ENCODE data around the gene SIGMAR1.
"Not testable (repeated sequence)": the region's sequence is repeated elsewhere in the genome, so short reads cannot be mapped to it uniquely, and the experiment has no call there.

Gene SIGMAR1

DNA sequence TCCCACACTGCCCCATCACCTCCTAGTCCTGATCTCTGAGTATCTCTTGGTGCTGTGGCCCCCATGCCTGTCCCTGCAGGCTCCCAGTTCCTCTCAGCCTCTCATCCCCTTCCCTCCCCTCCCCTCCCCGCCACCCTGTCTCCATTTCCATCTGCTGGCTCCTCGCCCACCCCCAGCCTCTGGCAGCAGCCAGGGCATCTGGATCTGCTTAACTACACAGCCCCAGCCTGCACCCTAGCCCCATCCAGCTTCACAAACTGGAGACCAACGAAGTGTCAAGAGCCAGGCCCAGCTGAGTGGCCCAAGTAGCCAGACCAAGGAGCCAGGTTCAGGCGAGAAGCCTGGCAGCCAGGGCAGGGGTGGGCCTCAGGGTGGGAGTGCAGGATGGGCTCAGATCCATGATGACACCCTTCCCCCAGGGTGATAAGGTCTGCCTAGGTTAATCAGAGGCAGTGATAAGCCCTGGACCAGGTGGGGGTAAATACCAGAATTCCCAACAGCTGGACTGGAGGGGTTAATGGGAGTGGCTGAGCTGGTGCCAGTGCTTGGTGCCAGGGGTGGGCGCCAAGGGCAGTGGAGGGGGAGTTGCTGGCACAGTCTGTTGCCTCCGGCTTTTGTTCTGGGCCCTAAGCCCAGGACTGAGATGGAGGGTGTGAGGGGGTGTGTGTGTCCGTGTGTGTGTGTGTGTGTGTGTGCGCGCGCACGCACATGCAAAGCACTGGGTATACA is 16.9 kb upstream of the SIGMAR1 start:
- no peak for DNase-seq

DNA sequence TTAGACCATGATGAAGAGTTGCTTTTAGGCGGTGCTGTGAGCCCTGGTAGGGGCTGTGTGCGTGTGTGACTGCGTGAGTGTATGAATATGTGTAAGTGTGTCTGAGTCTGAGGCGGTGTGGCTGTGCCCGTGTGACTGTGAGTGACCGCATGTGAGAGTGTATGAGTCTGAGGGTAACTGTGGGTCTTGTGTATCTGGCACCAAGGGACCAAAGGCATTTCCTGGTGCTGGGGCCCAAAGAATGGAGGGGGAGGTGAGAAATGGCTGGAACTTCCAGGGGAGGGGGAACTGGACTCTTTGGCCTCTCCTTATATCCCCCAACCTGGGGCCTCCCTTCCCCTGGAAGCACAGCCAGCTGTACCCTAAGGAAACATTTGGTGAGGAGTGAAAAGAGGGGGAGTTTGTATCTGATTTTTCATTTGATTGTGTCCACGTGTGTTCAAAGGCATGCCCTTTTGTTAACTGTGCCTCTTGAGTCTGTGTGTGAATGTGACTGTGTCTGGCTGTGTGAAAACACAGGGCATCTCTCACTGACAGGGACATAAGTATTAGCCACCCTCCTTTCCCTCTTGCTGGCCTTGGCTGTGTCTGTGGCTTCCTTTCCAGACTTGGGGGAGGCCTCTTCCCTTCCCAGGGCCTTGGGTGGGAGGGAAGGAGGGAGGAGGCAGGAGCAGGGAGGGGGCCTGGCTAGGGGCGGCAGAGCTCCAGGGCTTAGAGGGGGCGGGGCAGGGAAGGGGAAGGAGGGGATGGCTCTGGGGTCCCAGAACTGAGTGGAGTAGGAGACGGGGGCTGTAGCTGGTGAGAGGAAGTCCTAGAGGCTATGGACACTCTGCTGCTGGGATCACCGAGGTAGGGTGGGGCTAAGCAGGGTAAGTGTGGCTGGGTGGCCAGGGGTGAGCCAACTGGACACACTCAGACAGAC is 15.8 kb upstream of the SIGMAR1 start:
- DNase-seq: no peak

DNA sequence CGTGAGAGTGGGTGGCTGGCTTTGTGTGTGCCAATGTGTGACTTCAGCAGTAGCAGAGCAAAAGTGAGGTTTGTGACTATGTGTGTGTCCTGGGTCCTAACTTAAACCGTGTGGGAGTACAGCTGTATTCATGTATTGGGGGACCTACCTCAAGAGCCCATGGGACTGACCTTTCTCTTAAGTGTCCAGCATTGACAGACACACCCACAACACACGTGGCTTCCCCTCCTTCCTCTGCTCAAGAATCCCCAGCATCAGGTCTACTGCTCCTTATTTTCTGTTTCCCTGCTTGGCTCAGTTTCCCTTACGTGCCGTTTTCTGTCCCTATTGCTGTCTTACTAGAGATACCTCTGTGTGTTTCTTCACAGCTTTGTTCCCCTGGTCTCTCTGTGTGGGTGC is 15.0 kb upstream of the SIGMAR1 start:
- no peak for DNase-seq

DNA sequence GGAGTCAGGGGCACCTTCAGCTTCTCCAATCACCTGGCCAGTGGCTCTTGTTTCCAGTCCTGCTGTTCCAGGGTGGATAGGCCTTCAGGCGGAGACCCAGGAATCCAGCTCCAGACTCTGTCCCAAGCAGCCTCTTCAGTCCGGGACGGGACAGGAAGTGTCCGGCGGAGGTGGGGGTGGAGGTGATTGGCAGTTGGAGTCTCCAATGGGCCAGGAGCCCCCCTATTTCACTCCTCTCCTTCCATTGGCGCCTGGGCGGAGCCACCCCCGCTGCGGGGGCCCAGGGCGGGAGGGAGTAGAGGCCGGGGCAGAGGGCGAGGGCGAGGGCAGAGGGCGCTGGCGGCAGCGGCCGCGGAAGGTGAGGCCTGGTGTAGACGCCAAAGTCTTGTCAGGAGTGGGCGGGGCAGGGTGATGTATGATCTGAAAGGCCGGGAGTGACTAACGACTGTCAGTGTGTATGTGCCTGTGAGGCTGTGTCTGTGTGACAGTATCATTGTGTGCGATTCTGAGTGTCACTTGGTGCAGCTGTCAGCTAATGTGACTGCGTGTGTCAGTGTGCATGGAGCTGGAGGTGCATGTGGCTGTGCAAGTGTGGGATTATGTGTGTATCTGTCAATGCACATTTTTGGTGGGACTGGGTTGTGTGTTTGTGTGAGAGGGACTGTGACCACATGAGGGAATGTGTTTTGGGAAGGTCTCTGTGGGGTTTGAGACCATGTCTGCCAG is 14.5 kb upstream of the SIGMAR1 start, which contains the start of gene IL11RA:
IL11RA (plus strand) TSS at position 310 of the 726 bp plus-strand sequence. CDS start 3,033 bp downstream, outside the sequence.
- DNase-seq: peak; percentile 69

DNA sequence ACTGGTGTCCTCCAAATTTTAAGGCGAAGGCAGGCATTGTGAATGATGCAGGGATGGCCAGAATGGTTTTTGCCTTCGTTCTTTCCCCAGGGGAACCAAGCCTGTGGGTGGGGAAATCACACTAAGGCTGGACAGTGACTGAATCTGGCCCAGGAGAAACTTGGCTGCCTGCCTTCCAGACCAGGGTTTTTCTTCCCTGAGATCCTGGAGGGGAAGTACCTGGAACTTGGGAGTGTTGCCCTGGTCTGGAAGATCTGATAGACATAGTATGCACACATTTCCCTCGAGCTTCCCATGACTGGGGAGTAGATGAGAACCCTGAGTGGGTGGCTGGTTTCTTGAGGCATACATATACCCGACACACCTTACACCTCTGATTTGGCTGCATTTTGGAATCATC is 13.7 kb upstream of the SIGMAR1 start:
- DNase-seq: no peak

DNA sequence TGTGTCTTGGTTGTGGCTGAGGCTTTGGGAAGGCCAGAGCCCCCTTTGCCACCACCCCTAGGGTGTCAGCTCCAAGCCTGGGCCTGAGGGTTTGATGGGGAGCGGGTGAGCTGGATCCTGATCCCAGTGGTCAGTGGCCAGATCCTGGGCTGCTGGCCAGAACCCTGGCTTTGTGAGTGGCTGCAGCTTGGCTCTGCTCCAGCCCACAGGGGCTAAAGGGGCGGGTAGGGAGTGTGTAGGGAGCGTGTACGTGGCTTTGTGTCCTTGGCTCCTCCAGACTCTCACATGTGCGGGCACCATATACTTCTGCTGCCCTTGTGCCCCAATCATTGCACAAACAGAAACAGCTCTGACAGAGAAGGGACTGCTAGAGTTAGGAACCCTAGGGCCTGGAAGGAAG is 13.2 kb upstream of the SIGMAR1 start:
- DNase-seq: no peak

DNA sequence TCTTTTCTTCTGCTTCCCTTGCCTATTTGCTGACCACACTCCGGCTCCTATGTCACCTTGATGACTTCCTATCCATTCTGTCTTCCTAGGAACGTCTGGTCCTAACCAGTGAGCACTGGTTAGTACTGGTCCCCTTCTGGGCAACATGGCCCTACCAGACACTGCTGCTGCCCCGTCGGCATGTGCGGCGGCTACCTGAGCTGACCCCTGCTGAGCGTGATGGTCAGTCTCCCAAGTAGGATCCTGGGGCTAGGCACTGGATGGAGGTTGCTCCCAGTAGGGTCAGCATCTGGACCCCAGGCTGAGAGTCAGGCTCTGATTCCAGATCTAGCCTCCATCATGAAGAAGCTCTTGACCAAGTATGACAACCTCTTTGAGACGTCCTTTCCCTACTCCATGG is 11.1 kb upstream of the SIGMAR1 start:
- no peak for DNase-seq

DNA sequence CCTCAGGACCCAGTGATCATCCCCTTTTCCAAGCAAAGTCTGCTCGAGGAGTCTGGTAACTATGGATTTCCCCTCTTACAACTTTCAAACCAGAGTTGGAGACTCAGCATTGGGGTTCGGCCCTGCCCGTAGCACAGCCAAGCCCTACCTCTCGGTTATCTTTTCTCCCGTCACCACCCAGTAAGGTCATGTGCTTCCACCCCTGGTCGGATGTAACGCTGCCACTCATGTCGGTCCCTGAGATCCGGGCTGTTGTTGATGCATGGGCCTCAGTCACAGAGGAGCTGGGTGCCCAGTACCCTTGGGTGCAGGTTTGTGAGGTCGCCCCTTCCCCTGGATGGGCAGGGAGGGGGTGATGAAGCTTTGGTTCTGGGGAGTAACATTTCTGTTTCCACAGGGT is 10.1 kb upstream of the SIGMAR1 start:
- no peak for DNase-seq

DNA sequence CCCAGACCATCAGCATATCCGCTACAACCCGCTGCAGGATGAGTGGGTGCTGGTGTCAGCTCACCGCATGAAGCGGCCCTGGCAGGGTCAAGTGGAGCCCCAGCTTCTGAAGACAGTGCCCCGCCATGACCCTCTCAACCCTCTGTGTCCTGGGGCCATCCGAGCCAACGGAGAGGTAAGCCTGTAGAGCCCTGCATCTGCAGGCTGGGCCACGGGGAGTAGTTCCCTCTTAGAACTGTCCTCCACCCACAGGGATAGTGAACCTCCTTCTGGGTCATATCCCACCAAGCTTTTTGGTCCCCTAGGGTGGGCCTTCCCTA is 9.5 kb upstream of the SIGMAR1 start:
- DNase-seq: no peak

DNA sequence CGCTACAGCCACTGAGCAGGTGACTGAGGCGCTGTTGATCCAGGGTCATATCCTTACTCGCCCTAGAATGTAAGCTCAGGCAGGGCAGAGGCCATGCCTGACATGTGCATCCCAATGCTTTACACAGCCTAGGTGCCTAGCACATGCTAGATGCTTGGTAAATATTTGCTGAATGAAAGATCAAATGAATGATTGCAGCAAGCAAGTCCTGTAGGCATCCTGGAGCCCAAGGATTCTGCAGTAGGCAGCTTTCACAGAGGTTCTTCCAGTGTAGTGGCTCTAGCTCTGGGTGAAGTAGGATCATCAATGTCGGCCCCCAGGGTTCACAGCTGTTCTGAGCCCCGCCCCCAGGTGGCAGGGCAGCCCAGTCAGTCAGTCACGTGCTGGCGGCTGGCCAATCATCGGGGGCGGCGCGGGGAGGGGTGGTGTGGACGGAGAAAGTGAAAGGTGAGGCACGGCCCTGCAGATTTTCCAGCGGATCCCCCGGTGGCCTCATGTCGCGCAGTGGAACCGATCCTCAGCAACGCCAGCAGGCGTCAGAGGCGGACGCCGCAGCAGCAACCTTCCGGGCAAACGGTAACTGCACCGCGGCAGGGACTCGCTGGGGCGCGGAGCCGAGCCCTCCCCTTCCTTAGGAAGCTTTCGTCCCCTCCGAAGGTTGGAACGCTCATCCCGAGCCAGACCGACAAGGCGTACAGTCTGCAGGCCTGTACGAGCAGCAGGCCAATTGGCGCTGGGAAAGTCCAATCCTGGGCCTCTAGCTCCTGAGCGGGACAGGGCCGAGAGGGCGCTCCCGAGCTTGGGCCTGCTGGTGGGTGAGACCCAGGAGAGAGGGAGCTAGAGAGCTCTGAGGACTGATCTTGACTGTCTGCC is 8.9 kb upstream of the SIGMAR1 start, which contains the start of gene GALT:
GALT (plus strand) TSS at position 465 of the 873 bp plus-strand sequence; CDS start at position 495, 30 bp downstream.
- DNase-seq: peak; percentile 99

DNA sequence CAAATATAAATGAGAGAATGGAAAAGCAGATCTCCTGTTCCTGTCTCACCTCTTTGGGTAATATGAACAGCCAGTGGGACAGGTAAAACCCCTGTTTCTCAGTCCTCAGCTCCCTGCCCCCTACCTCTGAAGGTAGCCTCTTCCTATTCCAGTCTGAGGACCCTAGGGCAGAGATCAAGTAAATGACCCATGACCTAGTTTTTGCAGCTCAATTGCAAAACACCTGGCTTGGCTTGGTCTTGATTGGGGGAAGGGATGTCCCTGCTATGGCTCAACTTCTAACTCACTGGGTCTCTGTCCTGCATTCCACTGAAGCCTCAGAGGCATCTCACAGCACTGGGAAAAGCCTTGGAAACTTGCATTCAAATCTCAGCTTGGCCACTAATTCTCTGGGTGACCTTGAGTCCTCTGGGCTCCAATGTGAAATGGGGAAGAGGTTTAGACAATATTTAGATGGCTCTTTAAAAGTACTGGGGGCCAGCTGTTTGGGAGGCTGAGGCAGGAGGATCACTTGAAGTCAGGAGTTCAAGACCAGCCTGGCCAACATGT is 7.3 kb upstream of the SIGMAR1 start:
- DNase-seq: no peak

DNA sequence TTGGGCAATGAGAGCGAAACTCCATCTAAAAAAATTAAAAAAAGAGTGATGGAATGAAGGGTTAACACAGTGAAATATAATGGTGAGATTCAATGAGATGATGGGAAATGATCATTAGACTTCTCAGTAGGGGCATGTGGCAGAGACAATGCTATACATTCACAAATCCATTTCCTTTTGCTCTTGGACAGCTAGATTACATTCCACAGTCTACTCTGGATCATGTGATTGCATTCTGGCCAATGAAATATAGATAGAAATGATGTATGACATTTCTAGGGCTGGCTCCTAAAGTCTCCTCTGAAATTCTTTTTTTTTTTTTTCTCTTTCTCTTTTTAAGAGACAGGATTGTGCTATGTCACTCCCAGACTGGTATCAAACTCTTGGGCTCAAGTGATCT is 5.1 kb upstream of the SIGMAR1 start:
- DNase-seq: no peak

DNA sequence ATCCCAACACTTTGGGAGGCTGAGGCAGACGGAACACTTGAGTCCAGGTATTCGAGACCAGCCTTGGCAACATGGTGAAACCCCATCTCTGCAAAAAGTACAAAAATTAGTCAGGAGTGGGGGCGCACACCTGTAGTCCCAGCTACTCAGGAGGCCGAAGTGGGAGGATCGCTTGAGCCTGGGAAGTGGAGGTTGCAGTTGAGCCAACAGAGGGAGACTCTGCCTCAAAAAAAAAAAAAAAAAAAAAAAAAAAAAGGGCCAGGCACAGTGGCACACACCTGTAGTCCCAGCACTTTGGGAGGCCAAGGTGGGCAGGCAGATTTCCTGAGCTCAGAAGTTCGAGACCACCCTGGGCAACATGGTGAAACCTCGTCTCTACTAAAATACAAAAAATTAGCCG is 1.7 kb upstream of the SIGMAR1 start:
- not testable (repeated sequence) for DNase-seq

DNA sequence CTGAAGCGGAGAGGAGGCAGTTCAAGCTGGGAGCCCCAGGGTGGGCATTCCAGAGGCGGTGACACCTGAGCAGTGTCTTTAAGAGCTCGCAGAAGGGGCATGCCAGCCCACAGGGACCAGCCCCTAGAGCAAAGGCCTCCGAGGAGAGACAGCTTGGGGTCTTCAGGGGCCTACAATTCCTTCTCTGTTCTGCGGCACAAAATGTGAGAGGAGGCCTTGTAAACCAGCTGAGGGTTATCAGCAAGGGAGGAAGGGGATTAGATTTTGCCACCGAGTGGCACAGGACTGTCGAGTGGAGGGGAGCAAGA is 505 bp upstream of the SIGMAR1 start:
- no peak for DNase-seq

DNA sequence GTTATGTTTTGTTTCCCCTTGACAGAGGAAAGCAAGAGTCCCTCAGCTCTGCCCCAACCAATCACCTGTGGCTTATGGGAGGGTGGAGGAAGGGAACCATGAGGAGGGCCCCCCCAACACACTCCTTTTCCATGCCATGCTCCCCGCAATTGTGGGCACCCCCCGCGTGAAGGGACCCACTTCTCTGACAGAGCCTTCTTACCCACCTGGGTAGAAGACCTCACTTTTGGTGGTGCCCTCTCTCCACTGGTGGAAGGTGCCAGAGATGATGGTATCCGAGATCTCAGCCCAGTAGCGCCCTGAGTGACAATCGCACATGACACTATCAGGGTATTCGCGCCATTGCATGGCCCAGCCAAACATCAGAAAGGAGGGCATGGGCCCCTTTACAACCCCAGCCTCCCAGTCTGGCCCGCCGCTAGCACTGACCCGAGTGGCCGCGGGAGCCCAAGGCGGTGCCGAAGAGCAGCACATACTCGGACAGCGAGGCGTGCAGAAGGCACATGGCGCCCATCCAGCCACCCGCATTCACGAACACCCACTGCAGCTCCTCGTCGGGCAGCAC is 714 bp downstream of the SIGMAR1 start:
- DNase-seq: no peak

DNA sequence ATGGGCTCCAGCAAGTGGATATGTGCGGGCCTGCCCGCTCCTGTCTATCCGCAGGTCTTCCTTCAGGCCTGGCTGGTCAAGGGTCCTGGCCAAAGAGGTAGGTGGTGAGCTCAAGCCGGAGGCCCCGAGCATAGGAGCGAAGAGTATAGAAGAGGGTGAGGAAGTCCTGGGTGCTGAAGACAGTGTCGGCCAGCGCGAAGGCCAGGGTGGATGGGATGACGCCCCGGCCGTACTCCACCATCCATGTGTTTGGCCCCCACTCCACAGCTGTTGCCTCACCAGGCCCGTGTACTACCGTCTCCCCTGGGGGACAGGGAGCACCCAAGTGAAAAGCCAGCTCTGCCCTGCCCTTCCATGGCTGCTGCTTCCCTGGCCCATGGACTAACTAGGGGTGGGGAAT is 2.0 kb downstream of the SIGMAR1 start:
- DNase-seq: no peak

DNA sequence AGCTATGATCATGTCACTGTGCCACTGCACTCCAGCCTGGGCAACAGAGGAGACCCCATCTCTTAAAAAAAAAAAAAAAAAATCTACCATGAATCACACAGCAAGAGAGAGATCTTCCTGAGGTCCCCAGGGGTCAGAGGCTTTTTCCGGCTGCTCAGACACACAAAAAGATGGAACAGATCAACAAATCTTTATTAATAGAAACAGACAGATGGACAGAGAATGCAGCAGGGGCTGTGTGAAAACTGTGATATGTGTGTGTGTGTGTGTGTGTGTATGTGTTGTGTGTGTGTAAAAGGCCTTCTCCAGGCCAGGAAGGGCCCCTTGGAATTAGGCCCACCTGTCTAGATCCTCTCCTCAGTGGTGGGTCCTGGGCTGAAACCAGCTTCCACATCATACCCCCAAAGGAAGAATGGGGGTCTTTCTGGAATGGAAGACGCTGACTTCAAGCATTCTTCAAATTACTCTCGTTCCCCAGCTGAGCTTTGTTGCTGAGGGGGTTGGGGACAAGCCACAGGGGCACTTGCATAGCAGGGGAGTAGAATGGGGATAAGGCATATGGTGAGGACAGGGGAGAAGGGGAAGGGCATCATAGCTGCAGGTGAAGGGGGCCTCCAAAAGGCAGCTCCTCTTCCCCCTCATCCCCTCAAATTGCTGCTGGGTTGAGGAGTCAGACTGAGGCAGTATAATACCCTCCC is 2.9 kb downstream of the SIGMAR1 start:
- DNase-seq: no peak

DNA sequence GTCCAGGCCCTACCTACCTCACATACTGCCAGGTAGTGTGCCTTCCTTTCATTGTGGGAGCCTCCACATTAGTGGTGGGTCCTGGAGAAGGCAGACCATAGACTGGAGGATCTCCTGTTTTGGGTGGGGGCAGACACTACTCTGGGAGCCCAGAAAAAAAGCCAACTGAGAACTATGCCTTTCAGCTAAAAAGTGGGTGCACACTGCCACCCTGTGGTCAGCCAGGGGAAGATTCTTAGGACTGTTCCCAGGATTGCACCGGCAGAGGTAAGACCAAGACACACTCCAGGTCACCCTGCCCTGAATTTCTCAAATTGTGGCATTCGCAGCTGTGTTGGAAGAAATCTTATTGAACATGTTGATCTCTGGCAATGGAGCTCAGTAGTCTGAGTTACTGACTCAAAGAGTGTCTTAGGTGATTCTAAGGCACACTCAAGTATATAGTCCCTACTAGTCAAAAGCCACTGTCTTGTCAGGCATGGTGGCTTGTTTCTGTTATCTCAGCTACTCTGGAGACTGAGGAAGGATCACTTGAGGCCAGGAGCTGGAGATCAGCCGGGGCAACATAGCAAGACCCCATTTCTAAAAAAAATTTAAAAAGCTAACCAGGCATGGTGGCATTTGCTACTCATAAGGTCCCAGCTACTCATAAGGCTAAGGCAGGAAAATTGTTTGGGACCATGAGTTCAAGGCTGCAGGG is 3.6 kb downstream of the SIGMAR1 start:
- DNase-seq: peak; percentile 88

DNA sequence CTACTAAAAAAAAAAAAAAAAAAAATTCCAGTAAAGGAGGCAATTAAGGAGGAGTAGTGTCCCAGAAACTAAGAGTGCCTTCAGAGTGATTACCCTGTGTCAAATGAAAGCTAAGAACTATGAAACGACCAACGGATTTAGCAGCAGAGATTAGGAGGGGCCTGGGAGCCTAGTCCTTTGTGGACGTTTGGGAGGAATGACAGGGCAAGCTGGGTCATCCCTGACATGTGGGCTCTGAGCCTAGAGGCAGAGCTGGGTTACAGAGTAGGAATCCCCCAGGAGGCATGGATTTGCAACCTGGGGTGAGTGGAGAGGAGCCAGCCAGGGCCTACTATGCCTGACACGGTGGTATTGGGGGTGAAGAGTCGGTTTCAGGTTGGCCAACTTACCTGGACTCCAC is 4.4 kb downstream of the SIGMAR1 start:
- no peak for DNase-seq

DNA sequence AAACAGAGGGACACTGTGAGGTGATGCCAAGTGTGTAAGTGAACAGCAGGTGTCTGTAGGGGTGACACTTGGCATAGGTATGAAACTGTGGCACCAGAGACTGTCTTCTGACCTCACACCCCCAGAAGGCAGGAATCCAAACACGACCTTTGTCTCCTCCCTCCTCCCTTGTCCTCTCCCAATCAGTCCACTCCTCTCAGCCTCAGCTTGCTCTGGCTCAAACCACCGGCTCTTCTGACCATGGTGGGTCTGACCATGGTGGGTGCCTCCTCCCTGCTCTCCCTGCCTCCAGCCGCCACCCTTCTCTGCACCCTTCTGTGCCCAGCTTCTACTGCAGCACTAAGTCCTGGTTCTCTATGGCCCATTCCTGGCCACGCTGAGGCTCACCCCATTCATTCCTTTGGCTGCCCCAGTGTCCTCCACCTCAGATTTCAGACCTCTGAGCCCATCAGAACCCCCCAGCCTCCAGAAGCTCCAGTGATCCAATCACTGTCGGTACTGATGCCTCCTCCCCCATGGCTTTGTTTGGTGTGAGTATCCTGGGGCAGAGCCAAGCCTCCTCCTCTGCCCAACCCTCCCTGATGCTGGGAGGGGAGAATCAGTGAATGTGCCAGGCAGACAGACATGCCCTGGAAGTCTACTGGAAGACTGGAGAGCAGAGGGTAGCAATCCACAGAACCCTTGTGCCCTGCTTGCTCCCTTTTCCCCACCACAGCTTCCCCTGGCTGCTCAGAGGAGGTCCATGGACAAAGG is 7.0 kb downstream of the SIGMAR1 start:
- no peak for DNase-seq
